Neuronal stem cell (in vitro differentiated cells): Measurements from ENCODE around the gene NLGN4X.

Source experiments
- DNase-seq: peaks from one replicate; pipeline ENCODE4 v3.0.0-alpha.2; 2013; ENCODE audit warnings: low spot score
- H2AFZ ChIP-seq: one replicate; pipeline ENCODE4 v1.6.1; 2013; ENCODE audit warnings: mild to moderate bottlenecking, low read length, inconsistent platforms
- H2AK5ac ChIP-seq: 2 replicates; pipeline ENCODE4 v1.6.1; 2013; ENCODE audit warnings: low read depth, mild to moderate bottlenecking, inconsistent platforms, low read length, moderate library complexity, mixed read lengths
- H2BK120ac ChIP-seq: 2 replicates; pipeline ENCODE4 v1.6.1; 2013; ENCODE audit warnings: low read depth, mild to moderate bottlenecking, inconsistent platforms, low read length, moderate library complexity, mixed read lengths
- H2BK12ac ChIP-seq: one replicate; pipeline ENCODE4 v1.6.1; 2013; ENCODE audit warnings: low read length, inconsistent platforms
- H2BK15ac ChIP-seq: 2 replicates; pipeline ENCODE4 v1.6.1; 2013; ENCODE audit warnings: mild to moderate bottlenecking, low read length, inconsistent platforms, mixed read lengths
- H2BK5ac ChIP-seq: one replicate; pipeline ENCODE4 v1.6.1; 2013; ENCODE audit warnings: inconsistent platforms, mild to moderate bottlenecking, low read length, moderate library complexity
- H3K14ac ChIP-seq: one replicate; pipeline ENCODE4 v1.6.1; 2013; ENCODE audit warnings: low read length, inconsistent platforms
- H3K18ac ChIP-seq: 2 replicates; pipeline ENCODE4 v1.6.1; 2013; ENCODE audit warnings: low read length, inconsistent platforms
- H3K23ac ChIP-seq: 2 replicates; pipeline ENCODE4 v1.6.1; 2013; ENCODE audit warnings: low read depth, mild to moderate bottlenecking, mixed read lengths, low read length, inconsistent platforms; ENCODE audit not compliant: poor library complexity
- H3K27ac ChIP-seq: replicated peaks from 3 replicates; pipeline ENCODE4 v1.5.1; 2013; ENCODE audit warnings: low read length, inconsistent platforms
- H3K27me3 ChIP-seq, 3 experiments: 2 replicates each; pipeline ENCODE4 v1.6.1; 2013; ENCODE audit warnings: low read length in 3 of 3, mild to moderate bottlenecking in 2 of 3, inconsistent platforms in 1 of 3, low read depth in 1 of 3, mixed read lengths in 1 of 3, moderate library complexity in 1 of 3; ENCODE audit not compliant: control insufficient read depth in 3 of 3, insufficient read depth in 3 of 3
- H3K36me3 ChIP-seq, 2 donors: replicated peaks in 1 of 2; 2 replicates each; pipeline ENCODE4 v1.6.1; 2013; ENCODE audit warnings: low read length in 2 of 2; ENCODE audit not compliant: control insufficient read depth in 2 of 2, insufficient read depth in 2 of 2
- H3K4ac ChIP-seq: 2 replicates; pipeline ENCODE4 v1.6.1; 2013; ENCODE audit warnings: inconsistent platforms, mild to moderate bottlenecking, low read length, moderate library complexity
- H3K4me1 ChIP-seq, 2 donors: 1 replicate in 1 of 2; 2 replicates in 1 of 2; pipeline ENCODE4 v1.6.1; 2013; ENCODE audit warnings: low read length in 2 of 2, low read depth in 1 of 2; ENCODE audit not compliant: control insufficient read depth in 2 of 2, insufficient read depth in 1 of 2
- H3K4me2 ChIP-seq: one replicate; pipeline ENCODE4 v1.6.1; 2013; ENCODE audit warnings: mild to moderate bottlenecking, low read length, inconsistent platforms; ENCODE audit not compliant: insufficient read depth, poor library complexity, severe bottlenecking
- H3K4me3 ChIP-seq, 2 donors: 2 replicates each; pipeline ENCODE4 v1.5.1; 2013; ENCODE audit warnings: low read length in 2 of 2, mild to moderate bottlenecking in 2 of 2, inconsistent platforms in 1 of 2, moderate library complexity in 1 of 2
- H3K79me1 ChIP-seq: one replicate; pipeline ENCODE4 v1.6.1; 2013; ENCODE audit warnings: low read depth, mild to moderate bottlenecking, inconsistent platforms, low read length, moderate library complexity
- H3K9ac ChIP-seq: one replicate; pipeline ENCODE4 v1.6.1; 2013; ENCODE audit warnings: mild to moderate bottlenecking, low read depth, low read length, inconsistent platforms; ENCODE audit not compliant: poor library complexity
- H3K9me3 ChIP-seq, 2 donors: replicated peaks in 1 of 2; 2 replicates each; pipeline versions ENCODE3 to v1.6.1; 2013; ENCODE audit warnings: low read length in 2 of 2, mild to moderate bottlenecking in 2 of 2, inconsistent platforms in 1 of 2, low read depth in 1 of 2, mixed read lengths in 1 of 2, moderate library complexity in 1 of 2; ENCODE audit not compliant: control insufficient read depth in 2 of 2, insufficient read depth in 1 of 2
- H4K8ac ChIP-seq: one replicate; pipeline ENCODE4 v1.6.1; 2013; ENCODE audit warnings: low read depth, mild to moderate bottlenecking, inconsistent platforms, low read length, moderate library complexity
- H4K91ac ChIP-seq: one replicate; pipeline ENCODE4 v1.6.1; 2013; ENCODE audit warnings: low read length, low read depth, mild to moderate bottlenecking, inconsistent platforms; ENCODE audit not compliant: poor library complexity
- WGBS, 2 donors: extraction: QIAGEN DNeasy Blood & Tissue Kit; methylation state at CpG; one replicate each; pipeline ENCODE4 v1.1.7; 2013; ENCODE audit warnings: missing lambda C conversion rate in 2 of 2, mixed read lengths in 1 of 2; ENCODE audit not compliant: insufficient read length in 2 of 2, insufficient replicate concordance in 1 of 2; ENCODE audit errors: extremely low coverage in 2 of 2; 5-methylcytosine and 5-hydroxymethylcytosine counted together

Gene NLGN4X

DNA sequence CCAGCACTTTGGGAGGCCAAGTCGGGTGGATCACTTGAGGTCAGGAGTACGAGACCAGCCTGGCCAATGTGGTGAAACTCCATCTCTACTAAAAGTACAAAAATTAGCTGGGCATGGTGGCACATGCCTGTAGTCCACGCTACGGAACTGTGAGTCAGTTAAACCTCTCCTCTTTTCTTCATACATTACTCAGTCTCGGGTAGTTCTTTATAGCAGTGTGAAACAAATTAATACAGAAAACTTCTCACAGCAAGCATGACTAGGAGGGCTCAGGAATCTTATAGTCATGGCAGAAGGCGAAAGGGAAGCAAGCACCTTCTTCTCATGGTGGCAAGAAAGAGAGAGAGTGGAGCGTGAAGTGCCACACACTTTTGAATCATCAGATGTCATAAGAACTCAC, 358.9 kb downstream of the NLGN4X start:
- no peak overlapping the region for H2BK12ac ChIP-seq

DNA sequence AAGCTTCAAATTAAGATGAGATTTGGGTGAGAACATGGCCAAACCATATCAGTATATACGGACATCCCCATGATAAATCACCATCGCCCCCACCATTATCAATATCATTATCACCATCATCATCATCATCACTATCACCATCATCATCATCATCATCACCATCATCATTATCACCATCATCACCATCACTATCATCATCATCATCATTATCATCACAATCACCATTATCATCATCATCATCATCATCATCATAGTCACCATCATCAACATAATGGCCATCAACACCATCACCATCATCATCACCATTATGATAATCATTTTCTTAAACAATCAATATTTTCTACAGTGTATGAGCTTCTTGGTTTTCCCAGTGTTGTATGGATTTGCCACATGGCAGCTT, 360.9 kb downstream of the NLGN4X start:
- H3K27me3 ChIP-seq: no peaks in the 10 kb centered on the region
- H3K23ac ChIP-seq: no peak overlapping the region
- H3K36me3 ChIP-seq: no peaks in the 10 kb centered on the region
- no peak overlapping the region for H2BK120ac ChIP-seq
- no peak overlapping the region for H3K9ac ChIP-seq
- DNase-seq: no peak
- no peak overlapping the region for H3K27ac ChIP-seq
- no peak overlapping the region for H4K91ac ChIP-seq
- no peak overlapping the region for H3K4me3 ChIP-seq
- no peak overlapping the region for H4K8ac ChIP-seq
- no peak overlapping the region for H2BK5ac ChIP-seq
- no CpG with 5 or more reads among the region's 2 CpGs for WGBS, 2 donors
- H3K9me3 ChIP-seq: no peaks in the 10 kb centered on the region
- no peaks in the 10 kb centered on the region for H3K4me1 ChIP-seq
- H3K4ac ChIP-seq: no peak overlapping the region
- H2BK12ac ChIP-seq: no peak overlapping the region
- H3K14ac ChIP-seq: no peak overlapping the region
- no peak overlapping the region for H2BK15ac ChIP-seq
- H3K79me1 ChIP-seq: no peaks in the 10 kb centered on the region
- no peak overlapping the region for H2AFZ ChIP-seq
- H3K18ac ChIP-seq: no peak overlapping the region
- H3K4me2 ChIP-seq: no peak overlapping the region
- no peak overlapping the region for H2AK5ac ChIP-seq

More for the DNA sequence above, 358.9 kb downstream of the NLGN4X start:
- Histone ChIP-seq H3K4me1 (no peaks in the 10 kb centered on the region), H2BK15ac (no peak overlapping the region), H3K4me2 (no peak overlapping the region), H3K4ac (no peak overlapping the region), H3K27me3 (no peaks in the 10 kb centered on the region), H3K36me3 (no peaks in the 10 kb centered on the region), H3K14ac (no peak overlapping the region), H2BK120ac (no peak overlapping the region), H2AFZ (no peak overlapping the region), H3K23ac (no peak overlapping the region), H4K91ac (no peak overlapping the region), H3K18ac (no peak overlapping the region), H3K9me3 (no peaks in the 10 kb centered on the region), H3K27ac (no peak overlapping the region), H3K79me1 (no peaks in the 10 kb centered on the region), H3K4me3 (no peak overlapping the region), H4K8ac (no peak overlapping the region), H3K9ac (no peak overlapping the region), H2BK5ac (no peak overlapping the region), H2AK5ac (no peak overlapping the region)
- WGBS, 2 donors: no CpG with 5 or more reads among the region's 7 CpGs
- DNase-seq: no peak

DNA sequence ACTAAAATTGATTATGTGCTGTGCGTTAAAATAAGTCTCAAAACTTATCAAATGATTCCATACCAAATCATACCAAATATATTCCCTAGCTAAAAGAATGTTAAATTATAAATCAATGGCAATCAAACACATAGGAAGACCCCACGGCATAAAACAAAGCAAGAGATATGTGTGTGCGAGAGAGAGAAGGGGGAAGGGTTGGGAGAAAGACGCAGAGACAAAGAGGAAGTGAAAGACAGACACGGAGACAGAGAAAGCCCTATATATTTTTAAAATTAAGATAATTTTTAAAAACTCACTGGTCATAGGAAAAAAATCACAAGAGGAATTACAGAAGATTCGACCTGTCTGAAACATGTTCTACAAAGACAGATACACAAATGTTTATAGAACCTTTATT, 371.4 kb downstream of the NLGN4X start:
- no CpG with 5 or more reads among the region's 6 CpGs for WGBS, 2 donors

DNA sequence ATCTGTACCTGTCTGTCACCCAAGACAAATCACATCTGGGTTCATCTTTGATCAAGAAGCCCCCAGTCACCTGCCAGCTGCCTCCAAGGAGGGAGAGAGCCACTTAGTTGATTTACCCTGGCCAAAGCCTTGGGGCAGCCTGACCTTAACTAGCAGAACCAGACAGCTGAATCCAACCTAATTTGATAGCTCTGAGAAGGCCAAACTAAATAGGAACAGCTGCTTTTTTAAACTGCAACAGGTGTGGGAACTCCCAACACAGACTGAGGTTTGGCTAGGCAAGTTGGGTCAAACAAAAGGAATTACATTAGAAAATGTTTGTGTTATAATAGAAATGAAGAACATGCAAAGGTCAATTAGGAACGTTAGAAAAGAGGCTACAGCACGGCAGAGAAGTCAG, 375.7 kb downstream of the NLGN4X start:
- no peak overlapping the region for H3K9ac ChIP-seq
- no peak overlapping the region for H4K91ac ChIP-seq
- no peaks in the 10 kb centered on the region for H3K4me1 ChIP-seq
- H3K27me3 ChIP-seq: no peaks in the 10 kb centered on the region
- no peak overlapping the region for H2AK5ac ChIP-seq
- no peak overlapping the region for H3K4me2 ChIP-seq
- no peak overlapping the region for H2BK5ac ChIP-seq
- WGBS, 2 donors: no CpG with 5 or more reads among the region's 2 CpGs
- H4K8ac ChIP-seq: no peak overlapping the region
- H3K79me1 ChIP-seq: no peaks in the 10 kb centered on the region
- H3K18ac ChIP-seq: no peak overlapping the region
- no peak overlapping the region for H2BK12ac ChIP-seq
- H2BK15ac ChIP-seq: no peak overlapping the region
- no peak overlapping the region for H3K4ac ChIP-seq
- no peak overlapping the region for H2AFZ ChIP-seq
- no peaks in the 10 kb centered on the region for H3K36me3 ChIP-seq
- H3K23ac ChIP-seq: no peak overlapping the region
- H3K27ac ChIP-seq: no peak overlapping the region
- H3K4me3 ChIP-seq: no peak overlapping the region
- H2BK120ac ChIP-seq: no peak overlapping the region
- DNase-seq: no peak
- no peaks in the 10 kb centered on the region for H3K9me3 ChIP-seq
- no peak overlapping the region for H3K14ac ChIP-seq

More for the DNA sequence above, 371.4 kb downstream of the NLGN4X start:
- Histone ChIP-seq H3K18ac (no peak overlapping the region), H2BK5ac (no peak overlapping the region), H3K4me3 (no peak overlapping the region), H2BK12ac (no peak overlapping the region), H2BK15ac (no peak overlapping the region), H3K4me2 (no peak overlapping the region), H3K36me3 (no peaks in the 10 kb centered on the region), H3K27me3 (no peaks in the 10 kb centered on the region), H3K9ac (no peak overlapping the region), H4K8ac (no peak overlapping the region), H2AFZ (no peak overlapping the region), H3K23ac (no peak overlapping the region), H3K27ac (no peak overlapping the region), H3K9me3 (no peaks in the 10 kb centered on the region), H3K79me1 (no peaks in the 10 kb centered on the region), H2BK120ac (no peak overlapping the region), H4K91ac (no peak overlapping the region), H3K4ac (no peak overlapping the region), H2AK5ac (no peak overlapping the region), H3K4me1 (no peaks in the 10 kb centered on the region), H3K14ac (no peak overlapping the region)
- no peak for DNase-seq
